HCT116 (cell line): ENCODE results near the gene RPH3AL. TPM values are rescaled to one million over a fixed set of nuclear protein-coding genes. Genes with fewer than 3 reads are reported as not detected.

Source experiments
- ATAC-seq: fragments of 200-7000 bp; cut with Tn5 transposase; 2 replicates; pipeline ENCODE4 v1.9.1; 2020; ENCODE audit warnings: mild to moderate bottlenecking, moderate library complexity
- BruUV-seq: library from RNA; stranded (reverse); fragments of 400-500 nt; replicated peaks from 2 replicates; lab custom pipeline; 2021; lab: Mats Ljungman, UMichigan
- CTCF ChIA-PET: fragments of 300-600 bp; sonication (Branson Sonifier 250); formaldehyde crosslinking; loops from one replicate; lab custom pipeline; 2021; ENCODE audit warnings: antibody characterized with exemption; lab: Charles Lee
- POLR2A ChIA-PET: fragments of 300-600, 350-600 bp; sonication (Branson Sonifier 250); formaldehyde crosslinking; loops from one replicate; lab custom pipeline; 2021; ENCODE audit warnings: antibody characterized with exemption; lab: Charles Lee
- RAD21 ChIA-PET, 2 experiments: fragments of 300-600 bp; sonication (Branson Sonifier 250); formaldehyde crosslinking; loops; one replicate each; lab custom pipeline; 2023; ENCODE audit warnings: low total read pairs in 2 of 2; ENCODE audit not compliant: uncharacterized antibody in 2 of 2, unreplicated experiment in 2 of 2, low non-redundant PET in 1 of 2; lab: Charles Lee
- DNase-seq: peaks from one replicate; pipeline ENCODE4 v3.0.0-alpha.2; 2010; ENCODE audit warnings: low read depth, low spot score
- H2AFZ ChIP-seq: fragments of 200-600 bp; shearing (Covaris generic), sonication (generic); 2 replicates; pipeline ENCODE4 v1.6.1; 2017; ENCODE audit warnings: low read depth, mixed run types, mixed read lengths, antibody characterized with exemption, low read length; ENCODE audit not compliant: poor library complexity, severe bottlenecking
- H3K27ac ChIP-seq: 2 replicates; pipeline ENCODE4 v1.5.1; 2012; ENCODE audit warnings: low read depth, low read length
- H3K27me3 ChIP-seq: fragments of 200-600 bp; sonication (generic); 2 replicates; pipeline ENCODE4 v1.6.1; 2016; ENCODE audit warnings: mixed run types, low read length, mixed read lengths; ENCODE audit not compliant: insufficient read depth
- H3K36me3 ChIP-seq, 2 experiments: fragments of 200-500 bp in 1 of 2; fragments of 200-600 bp in 1 of 2; sonication (Bioruptor generic) in 1 of 2; sonication (generic) in 1 of 2; 2 replicates each; pipeline versions ENCODE4 v1.5.1 to v1.6.1; 2014 to 2016; ENCODE audit warnings: low read length in 2 of 2, inconsistent platforms in 1 of 2, mixed read lengths in 1 of 2, mixed run types in 1 of 2; ENCODE audit not compliant: insufficient read depth in 2 of 2, control insufficient read depth in 1 of 2
- H3K4me1 ChIP-seq, 2 experiments: fragments of 200-600 bp in 1 of 2; sonication (generic) in 1 of 2; 2 replicates each; pipeline versions ENCODE4 v1.5.1 to v1.6.1; 2012 to 2017; ENCODE audit warnings: low read length in 2 of 2, inconsistent platforms in 1 of 2, mild to moderate bottlenecking in 1 of 2, mixed read lengths in 1 of 2, mixed run types in 1 of 2, moderate library complexity in 1 of 2; ENCODE audit not compliant: insufficient read depth in 2 of 2, control insufficient read depth in 1 of 2
- H3K4me2 ChIP-seq: fragments of 200-600 bp; sonication (generic); 2 replicates; pipeline ENCODE4 v1.6.1; 2017; ENCODE audit warnings: mixed run types, low read length, mixed read lengths
- H3K4me3 ChIP-seq, 2 experiments: fragments of 200-600 bp in 1 of 2; sonication (generic) in 1 of 2; replicated peaks in 1 of 2; 2 replicates each; pipeline ENCODE4 v1.5.1; 2011 to 2016; ENCODE audit warnings: low read length in 2 of 2, control low read depth in 1 of 2, low read depth in 1 of 2, mild to moderate bottlenecking in 1 of 2, mixed read lengths in 1 of 2, mixed run types in 1 of 2
- H3K79me2 ChIP-seq: fragments of 200-600 bp; sonication (generic); 2 replicates; pipeline ENCODE4 v1.6.1; 2017; ENCODE audit warnings: mild to moderate bottlenecking, mixed run types, low read length, moderate library complexity, mixed read lengths; ENCODE audit not compliant: insufficient read depth
- H3K9ac ChIP-seq: fragments of 200-600 bp; sonication (generic); 2 replicates; pipeline ENCODE4 v1.6.1; 2016; ENCODE audit warnings: low read length, mixed read lengths
- H3K9me2 ChIP-seq: fragments of 200-600 bp; sonication (generic), shearing (Covaris generic); 2 replicates; pipeline ENCODE4 v1.6.1; 2017; ENCODE audit warnings: mixed run types, mild to moderate bottlenecking, moderate library complexity; ENCODE audit not compliant: insufficient read depth
- H3K9me3 ChIP-seq, 2 experiments: fragments of 200-500 bp in 1 of 2; fragments of 200-600 bp in 1 of 2; sonication (Bioruptor generic) in 1 of 2; sonication (generic) in 1 of 2; 2 replicates each; pipeline ENCODE4 v1.6.1; 2014 to 2017; ENCODE audit warnings: low read length in 2 of 2, mixed read lengths in 2 of 2, inconsistent platforms in 1 of 2, low read depth in 1 of 2, mild to moderate bottlenecking in 1 of 2, mixed run types in 1 of 2, moderate library complexity in 1 of 2; ENCODE audit not compliant: control insufficient read depth in 1 of 2, insufficient read depth in 1 of 2
- H4K20me1 ChIP-seq: fragments of 200-600 bp; sonication (generic), shearing (Covaris generic); 2 replicates; pipeline ENCODE4 v1.6.1; 2017; ENCODE audit warnings: mixed run types, mild to moderate bottlenecking, moderate library complexity; ENCODE audit not compliant: insufficient read depth
- FOSL1 ChIP-seq: IDR thresholded peaks from 2 replicates; pipeline ENCODE4 v1.6.1; 2012; ENCODE audit warnings: low read depth
- TCF7L2 ChIP-seq: IDR thresholded peaks from 2 replicates; pipeline ENCODE4 v1.7.0; 2011; ENCODE audit warnings: borderline replicate concordance, inconsistent platforms; ENCODE audit not compliant: insufficient read depth, insufficient read length; ENCODE audit errors: extremely low read depth
- intact Hi-C: fragments of 100-400 bp; cut with micrococcal nuclease; formaldehyde crosslinking; loops from 2 replicates; pipeline ENCODE4 v1.10.0; 2022
- total RNA-seq: library from RNA; stranded (reverse); gene quantifications from one replicate; pipeline ENCODE4 v1.2.1, GENCODE V29; 2021; ENCODE audit not compliant: unreplicated experiment
- TF ChIP-seq, protein P1 (sequence below): IDR thresholded peaks from 2 replicates; pipeline ENCODE4 v1.6.1; 2011; ENCODE audit warnings: mild to moderate bottlenecking, low read length, moderate library complexity; ENCODE audit not compliant: insufficient replicate concordance; ENCODE audit errors: extremely low read depth
- TF ChIP-seq, protein P2 (sequence below), 3 experiments: fragments of 200-600 bp in 1 of 3; sonication (generic) in 1 of 3; IDR thresholded peaks in 2 of 3; conservative IDR thresholded peaks in 1 of 3; 2 replicates each; pipeline ENCODE4 v1.5.1; 2012 to 2017; ENCODE audit warnings: low read depth in 2 of 3, low read length in 2 of 3, antibody characterized with exemption in 1 of 3, borderline replicate concordance in 1 of 3, control low read depth in 1 of 3, mild to moderate bottlenecking in 1 of 3, mixed read lengths in 1 of 3, mixed run types in 1 of 3, moderate library complexity in 1 of 3; ENCODE audit not compliant: insufficient read depth in 1 of 3
- TF ChIP-seq, protein P3 (sequence below): IDR thresholded peaks from 2 replicates; pipeline ENCODE4 v1.6.1; 2012; ENCODE audit warnings: low read depth

RPH3AL gene
- total RNA-seq, 1 experiment from 2014 or later, result 17.0 TPM

DNA sequence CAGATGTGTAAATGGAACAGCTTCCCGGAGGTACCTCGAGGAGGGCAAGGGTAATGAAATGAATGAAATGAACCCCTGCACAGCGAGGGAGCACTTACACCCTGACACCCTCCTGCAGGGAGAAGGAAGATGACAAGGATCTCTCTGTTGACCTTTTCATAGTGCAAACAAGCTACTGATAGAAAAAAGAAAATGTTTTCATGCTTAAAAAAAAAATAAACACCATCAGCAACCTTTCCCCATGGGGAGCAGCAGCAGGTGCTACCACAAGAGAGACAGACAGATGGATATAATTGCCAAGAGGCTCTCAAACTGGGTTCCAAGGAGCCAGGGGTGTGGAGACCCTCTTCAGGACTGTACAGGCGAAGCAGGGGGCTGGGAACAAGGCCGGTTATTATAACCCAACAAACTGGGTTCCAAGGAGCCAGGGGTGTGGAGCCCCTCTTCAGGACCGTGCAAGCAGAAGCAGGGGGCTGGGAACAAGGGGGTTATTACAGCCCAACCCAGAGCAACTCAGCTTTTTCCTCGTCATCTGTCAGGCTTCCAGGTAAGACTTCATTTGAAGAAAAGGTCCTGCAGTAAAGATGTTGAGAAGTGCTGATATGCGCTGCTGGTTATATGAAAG lies 718 bp upstream of the RPH3AL start:
- H3K9ac ChIP-seq, result peak overlapping the region; percentile 49; the same call in 1 of the 2 replicates
- no peaks in the 10 kb centered on the region for H3K9me2 ChIP-seq
- no peaks in the 10 kb centered on the region for H4K20me1 ChIP-seq
- ChIA-PET RAD21 (no interaction called here), CTCF (no interaction called here), POLR2A (no interaction called here)
- no peak overlapping the region for H3K27ac ChIP-seq
- no peak overlapping the region for H2AFZ ChIP-seq
- H3K79me2 ChIP-seq, result 0 out of 2 replicates have a peak, but pooled peaks cover 5% of the 10 kb centered on the region
- H3K4me1 ChIP-seq, result peaks cover 13 to 41% of the 10 kb centered on the region in 2 experiments
- no peak for ATAC-seq
- no peaks in the 10 kb centered on the region for H3K36me3 ChIP-seq
- TF ChIP-seq FOSL1 (no peak), TCF7L2 (no peak)
- BruUV-seq, result no TSS peak
- no peak for DNase-seq
- peak overlapping the region; percentile 57 for H3K4me2 ChIP-seq
- intact Hi-C loops, result no loop called here
- no peak overlapping the region for H3K4me3 ChIP-seq
- H3K27me3 ChIP-seq, result no peaks in the 10 kb centered on the region
- no peaks in the 10 kb centered on the region; a peak in 2 of 4 replicates for H3K9me3 ChIP-seq

DNA sequence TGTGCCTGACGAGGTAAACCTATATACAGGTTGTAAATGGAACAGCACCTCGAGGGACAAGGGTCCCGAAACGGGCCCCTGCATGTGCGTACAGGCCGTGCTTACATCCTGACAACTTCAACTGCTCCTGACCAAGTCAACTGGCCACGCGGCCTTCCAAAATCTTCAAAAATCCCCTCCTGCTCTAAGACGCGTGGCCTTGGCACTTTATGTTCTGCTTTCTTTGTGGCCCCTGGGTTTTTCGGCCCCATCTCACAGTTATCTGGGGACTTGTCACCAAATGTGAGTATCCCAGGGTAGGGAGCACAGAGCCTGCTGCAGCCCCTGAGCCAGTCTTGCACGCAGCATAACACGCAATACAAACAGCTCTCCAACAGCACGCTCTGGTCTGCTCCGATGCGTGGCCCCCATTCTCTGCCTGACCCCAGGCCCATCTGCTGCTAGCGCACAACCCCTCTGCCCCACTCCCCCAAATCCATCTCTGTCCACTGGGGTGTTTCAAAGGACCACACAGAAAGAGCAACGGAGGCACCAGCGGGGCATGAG lies 659 bp downstream of the RPH3AL start:
- Histone ChIP-seq H3K9me3 (no peaks in the 10 kb centered on the region; a peak in 2 of 4 replicates), H3K9me2 (no peaks in the 10 kb centered on the region), H3K27me3 (no peaks in the 10 kb centered on the region), H3K36me3 (no peaks in the 10 kb centered on the region), H3K4me3 (peak overlapping the region in 1 of 2 experiments; percentile 31; a peak in 1 of 4 replicates), H3K4me1 (peaks cover 13 to 41% of the 10 kb centered on the region in 2 experiments), H3K79me2 (0 out of 2 replicates have a peak, but pooled peaks cover 2% of the 10 kb centered on the region), H4K20me1 (no peaks in the 10 kb centered on the region), H3K9ac (peak overlapping the region; percentile 49), H3K4me2 (peak overlapping the region; percentile 57), H3K27ac (no peak overlapping the region), H2AFZ (no peak overlapping the region)
- intact Hi-C loops, result no loop called here
- BruUV-seq, result TSS peak; percentile 61
- no peak for DNase-seq
- ATAC-seq, result no peak
- CTCF ChIA-PET, result no interaction called here
- RAD21 ChIA-PET, result no interaction called here
- POLR2A ChIA-PET, result no interaction called here
- TF ChIP-seq, protein P1, sequence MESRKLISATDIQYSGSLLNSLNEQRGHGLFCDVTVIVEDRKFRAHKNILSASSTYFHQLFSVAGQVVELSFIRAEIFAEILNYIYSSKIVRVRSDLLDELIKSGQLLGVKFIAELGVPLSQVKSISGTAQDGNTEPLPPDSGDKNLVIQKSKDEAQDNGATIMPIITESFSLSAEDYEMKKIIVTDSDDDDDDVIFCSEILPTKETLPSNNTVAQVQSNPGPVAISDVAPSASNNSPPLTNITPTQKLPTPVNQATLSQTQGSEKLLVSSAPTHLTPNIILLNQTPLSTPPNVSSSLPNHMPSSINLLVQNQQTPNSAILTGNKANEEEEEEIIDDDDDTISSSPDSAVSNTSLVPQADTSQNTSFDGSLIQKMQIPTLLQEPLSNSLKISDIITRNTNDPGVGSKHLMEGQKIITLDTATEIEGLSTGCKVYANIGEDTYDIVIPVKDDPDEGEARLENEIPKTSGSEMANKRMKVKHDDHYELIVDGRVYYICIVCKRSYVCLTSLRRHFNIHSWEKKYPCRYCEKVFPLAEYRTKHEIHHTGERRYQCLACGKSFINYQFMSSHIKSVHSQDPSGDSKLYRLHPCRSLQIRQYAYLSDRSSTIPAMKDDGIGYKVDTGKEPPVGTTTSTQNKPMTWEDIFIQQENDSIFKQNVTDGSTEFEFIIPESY, result no peak
- no peak for TF ChIP-seq FOSL1
- TF ChIP-seq, protein P2, sequence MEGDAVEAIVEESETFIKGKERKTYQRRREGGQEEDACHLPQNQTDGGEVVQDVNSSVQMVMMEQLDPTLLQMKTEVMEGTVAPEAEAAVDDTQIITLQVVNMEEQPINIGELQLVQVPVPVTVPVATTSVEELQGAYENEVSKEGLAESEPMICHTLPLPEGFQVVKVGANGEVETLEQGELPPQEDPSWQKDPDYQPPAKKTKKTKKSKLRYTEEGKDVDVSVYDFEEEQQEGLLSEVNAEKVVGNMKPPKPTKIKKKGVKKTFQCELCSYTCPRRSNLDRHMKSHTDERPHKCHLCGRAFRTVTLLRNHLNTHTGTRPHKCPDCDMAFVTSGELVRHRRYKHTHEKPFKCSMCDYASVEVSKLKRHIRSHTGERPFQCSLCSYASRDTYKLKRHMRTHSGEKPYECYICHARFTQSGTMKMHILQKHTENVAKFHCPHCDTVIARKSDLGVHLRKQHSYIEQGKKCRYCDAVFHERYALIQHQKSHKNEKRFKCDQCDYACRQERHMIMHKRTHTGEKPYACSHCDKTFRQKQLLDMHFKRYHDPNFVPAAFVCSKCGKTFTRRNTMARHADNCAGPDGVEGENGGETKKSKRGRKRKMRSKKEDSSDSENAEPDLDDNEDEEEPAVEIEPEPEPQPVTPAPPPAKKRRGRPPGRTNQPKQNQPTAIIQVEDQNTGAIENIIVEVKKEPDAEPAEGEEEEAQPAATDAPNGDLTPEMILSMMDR (IDR thresholded peaks at IDR 0.05 in 2 of 3, conservative IDR thresholded peaks at IDR 0.05 in 1 of 3; ENCODE audit: borderline replicate concordance in 1 of 3, insufficient read depth in 1 of 3, low read depth in 2 of 3, low read length in 2 of 3), result no peak
- TF ChIP-seq, protein P3, sequence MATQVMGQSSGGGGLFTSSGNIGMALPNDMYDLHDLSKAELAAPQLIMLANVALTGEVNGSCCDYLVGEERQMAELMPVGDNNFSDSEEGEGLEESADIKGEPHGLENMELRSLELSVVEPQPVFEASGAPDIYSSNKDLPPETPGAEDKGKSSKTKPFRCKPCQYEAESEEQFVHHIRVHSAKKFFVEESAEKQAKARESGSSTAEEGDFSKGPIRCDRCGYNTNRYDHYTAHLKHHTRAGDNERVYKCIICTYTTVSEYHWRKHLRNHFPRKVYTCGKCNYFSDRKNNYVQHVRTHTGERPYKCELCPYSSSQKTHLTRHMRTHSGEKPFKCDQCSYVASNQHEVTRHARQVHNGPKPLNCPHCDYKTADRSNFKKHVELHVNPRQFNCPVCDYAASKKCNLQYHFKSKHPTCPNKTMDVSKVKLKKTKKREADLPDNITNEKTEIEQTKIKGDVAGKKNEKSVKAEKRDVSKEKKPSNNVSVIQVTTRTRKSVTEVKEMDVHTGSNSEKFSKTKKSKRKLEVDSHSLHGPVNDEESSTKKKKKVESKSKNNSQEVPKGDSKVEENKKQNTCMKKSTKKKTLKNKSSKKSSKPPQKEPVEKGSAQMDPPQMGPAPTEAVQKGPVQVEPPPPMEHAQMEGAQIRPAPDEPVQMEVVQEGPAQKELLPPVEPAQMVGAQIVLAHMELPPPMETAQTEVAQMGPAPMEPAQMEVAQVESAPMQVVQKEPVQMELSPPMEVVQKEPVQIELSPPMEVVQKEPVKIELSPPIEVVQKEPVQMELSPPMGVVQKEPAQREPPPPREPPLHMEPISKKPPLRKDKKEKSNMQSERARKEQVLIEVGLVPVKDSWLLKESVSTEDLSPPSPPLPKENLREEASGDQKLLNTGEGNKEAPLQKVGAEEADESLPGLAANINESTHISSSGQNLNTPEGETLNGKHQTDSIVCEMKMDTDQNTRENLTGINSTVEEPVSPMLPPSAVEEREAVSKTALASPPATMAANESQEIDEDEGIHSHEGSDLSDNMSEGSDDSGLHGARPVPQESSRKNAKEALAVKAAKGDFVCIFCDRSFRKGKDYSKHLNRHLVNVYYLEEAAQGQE, result no peak
